ENCODE measurements around the gene GRID2.

- TF ChIP-seq CTCF (IDR thresholded peaks at IDR 0.05) (no peak), POLR2AphosphoS5 (IDR thresholded peaks at IDR 0.05) (no peak)
Observed at GRCh38 chr4:93396272-93396671, 1092.5 kb downstream of the GRID2 start.

All from breast epithelium (tissue), 3 donors.